ENCODE measurements around the gene RHBDL1.
"Not testable (repeated sequence)": the region's sequence is repeated elsewhere in the genome, so short reads cannot be mapped to it uniquely, and the experiment has no call there.

Gene RHBDL1

DNA sequence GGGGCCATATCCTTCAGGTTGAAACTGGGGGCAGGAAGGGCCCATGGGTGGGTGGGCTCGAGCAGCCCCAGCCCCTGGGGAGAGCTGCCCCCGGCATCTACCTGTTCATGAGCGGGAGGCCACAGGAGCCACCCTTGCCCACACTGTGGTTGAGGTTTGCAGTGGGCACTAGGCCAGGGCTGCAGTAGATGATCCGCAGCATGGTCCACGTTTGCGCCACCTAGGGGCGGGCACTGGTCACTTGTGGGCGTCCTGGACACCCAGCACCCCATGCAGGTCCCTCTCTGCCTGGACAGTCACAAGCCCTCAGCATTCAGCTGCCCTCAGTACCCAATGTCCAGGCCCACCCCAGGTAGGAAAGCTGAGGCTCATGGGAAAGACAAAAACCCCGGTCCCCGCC, 10.5 kb downstream of the RHBDL1 start:
- Histone ChIP-seq H3K79me2 (ENCODE audit: insufficient read depth, low read depth) (peaks cover 13% of the 10 kb centered on the region), H3K4me1 (ENCODE audit: low read depth, poor library complexity, severe bottlenecking) (peaks cover 4% of the 10 kb centered on the region), H3K9ac (no peak overlapping the region), H4K20me1 (ENCODE audit: insufficient read depth) (no peaks in the 10 kb centered on the region), H3K4me3 (IDR thresholded peaks at IDR 0.05; ENCODE audit: insufficient read depth, low read depth, low read length) (no peak overlapping the region), H3K27ac (no peak overlapping the region), H2AFZ (ENCODE audit: low read depth) (no peak overlapping the region), H3K4me2 (no peak overlapping the region), H3K27me3 (ENCODE audit: insufficient read depth, low read depth) (peaks cover 4% of the 10 kb centered on the region; the same call in 1 of the 2 replicates), H3K36me3 (ENCODE audit: insufficient read depth) (no peaks in the 10 kb centered on the region; the same call in 1 of the 2 replicates)
- TF ChIP-seq, protein P1, sequence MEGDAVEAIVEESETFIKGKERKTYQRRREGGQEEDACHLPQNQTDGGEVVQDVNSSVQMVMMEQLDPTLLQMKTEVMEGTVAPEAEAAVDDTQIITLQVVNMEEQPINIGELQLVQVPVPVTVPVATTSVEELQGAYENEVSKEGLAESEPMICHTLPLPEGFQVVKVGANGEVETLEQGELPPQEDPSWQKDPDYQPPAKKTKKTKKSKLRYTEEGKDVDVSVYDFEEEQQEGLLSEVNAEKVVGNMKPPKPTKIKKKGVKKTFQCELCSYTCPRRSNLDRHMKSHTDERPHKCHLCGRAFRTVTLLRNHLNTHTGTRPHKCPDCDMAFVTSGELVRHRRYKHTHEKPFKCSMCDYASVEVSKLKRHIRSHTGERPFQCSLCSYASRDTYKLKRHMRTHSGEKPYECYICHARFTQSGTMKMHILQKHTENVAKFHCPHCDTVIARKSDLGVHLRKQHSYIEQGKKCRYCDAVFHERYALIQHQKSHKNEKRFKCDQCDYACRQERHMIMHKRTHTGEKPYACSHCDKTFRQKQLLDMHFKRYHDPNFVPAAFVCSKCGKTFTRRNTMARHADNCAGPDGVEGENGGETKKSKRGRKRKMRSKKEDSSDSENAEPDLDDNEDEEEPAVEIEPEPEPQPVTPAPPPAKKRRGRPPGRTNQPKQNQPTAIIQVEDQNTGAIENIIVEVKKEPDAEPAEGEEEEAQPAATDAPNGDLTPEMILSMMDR (conservative IDR thresholded peaks at IDR 0.05; ENCODE audit: low read depth, low read length): 0 out of 2 replicates have a peak, but pooled peaks have one; percentile 30

DNA sequence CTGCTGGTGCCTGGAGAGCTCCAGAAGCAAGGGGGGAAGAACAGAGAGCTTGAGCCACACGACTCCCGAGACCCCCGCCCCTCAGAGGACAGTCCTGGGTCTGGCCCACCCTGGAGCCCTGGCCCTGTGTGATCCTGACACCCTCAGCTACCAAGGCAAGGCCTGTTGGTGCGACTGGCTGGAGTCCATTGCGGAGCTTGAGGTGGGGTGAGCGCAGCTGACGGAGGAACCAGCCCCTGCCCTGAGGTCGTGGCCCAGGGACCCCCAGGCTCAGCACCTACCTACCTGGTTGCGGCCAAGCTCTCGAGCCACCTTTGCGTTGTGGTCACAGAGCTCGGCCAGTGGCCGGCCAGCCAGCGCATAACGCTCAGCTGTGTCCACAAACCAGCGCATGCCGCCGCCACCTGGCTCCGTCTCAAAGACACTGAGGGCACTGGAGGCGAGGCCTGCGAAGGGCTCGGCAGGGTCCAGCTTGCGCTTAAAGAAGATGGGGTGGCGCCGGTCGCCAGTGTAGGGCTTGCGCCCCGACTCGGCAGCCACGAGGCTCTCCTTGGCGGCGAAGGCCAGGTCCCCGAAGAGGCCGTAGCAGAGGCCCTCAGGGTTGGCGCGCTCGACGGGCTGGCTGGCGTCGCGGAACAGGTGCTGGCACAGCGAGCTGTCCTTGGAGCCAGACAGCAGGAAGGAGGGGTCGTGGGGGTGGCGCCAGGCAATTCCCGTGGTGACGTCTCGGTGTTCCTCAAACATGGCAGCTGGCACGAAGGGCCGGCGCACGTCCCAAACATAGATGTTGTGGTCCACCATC, 11.2 kb downstream of the RHBDL1 start:
- Histone ChIP-seq H3K4me3 (IDR thresholded peaks at IDR 0.05; ENCODE audit: insufficient read depth, low read depth, low read length) (no peak overlapping the region), H3K27ac (no peak overlapping the region), H3K79me2 (ENCODE audit: insufficient read depth, low read depth) (peaks cover 6% of the 10 kb centered on the region; the same call in 1 of the 2 replicates), H3K36me3 (ENCODE audit: insufficient read depth) (no peaks in the 10 kb centered on the region; the same call in 1 of the 2 replicates), H3K9ac (no peak overlapping the region), H4K20me1 (ENCODE audit: insufficient read depth) (no peaks in the 10 kb centered on the region), H3K4me1 (ENCODE audit: low read depth, poor library complexity, severe bottlenecking) (peaks cover 4% of the 10 kb centered on the region), H3K27me3 (ENCODE audit: insufficient read depth, low read depth) (peaks cover 11% of the 10 kb centered on the region), H2AFZ (ENCODE audit: low read depth) (no peak overlapping the region), H3K4me2 (no peak overlapping the region)
- TF ChIP-seq, protein P1 (conservative IDR thresholded peaks at IDR 0.05; ENCODE audit: low read depth, low read length): no peak

DNA sequence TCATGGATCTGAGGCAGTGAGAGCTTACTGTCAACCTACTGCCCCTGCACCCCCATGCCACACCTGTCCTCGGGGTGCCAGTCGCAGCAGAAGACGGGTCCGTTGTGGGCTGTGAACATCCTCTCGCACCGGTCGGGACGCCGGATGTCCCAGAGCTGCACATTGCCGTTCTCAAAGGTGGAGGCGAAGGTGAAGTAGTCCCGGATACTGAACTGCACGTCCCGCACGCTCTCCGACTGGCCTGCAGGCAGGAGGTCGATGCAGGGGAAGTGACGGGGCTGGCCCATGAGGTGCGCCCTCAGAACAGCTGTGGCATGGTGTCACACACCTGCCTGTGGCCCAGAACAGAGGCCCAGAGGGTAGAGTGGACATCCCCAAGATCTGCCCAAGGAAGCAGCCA, 12.0 kb downstream of the RHBDL1 start:
- Histone ChIP-seq H2AFZ (ENCODE audit: low read depth) (no peak overlapping the region), H3K9ac (no peak overlapping the region), H3K36me3 (ENCODE audit: insufficient read depth) (no peaks in the 10 kb centered on the region; the same call in 1 of the 2 replicates), H4K20me1 (ENCODE audit: insufficient read depth) (no peaks in the 10 kb centered on the region), H3K4me1 (ENCODE audit: low read depth, poor library complexity, severe bottlenecking) (peaks cover 4% of the 10 kb centered on the region), H3K4me3 (IDR thresholded peaks at IDR 0.05; ENCODE audit: insufficient read depth, low read depth, low read length) (no peak overlapping the region), H3K27ac (no peak overlapping the region), H3K27me3 (ENCODE audit: insufficient read depth, low read depth) (peaks cover 19% of the 10 kb centered on the region), H3K79me2 (ENCODE audit: insufficient read depth, low read depth) (no peaks in the 10 kb centered on the region), H3K4me2 (no peak overlapping the region)
- TF ChIP-seq, protein P1 (conservative IDR thresholded peaks at IDR 0.05; ENCODE audit: low read depth, low read length): no peak

DNA sequence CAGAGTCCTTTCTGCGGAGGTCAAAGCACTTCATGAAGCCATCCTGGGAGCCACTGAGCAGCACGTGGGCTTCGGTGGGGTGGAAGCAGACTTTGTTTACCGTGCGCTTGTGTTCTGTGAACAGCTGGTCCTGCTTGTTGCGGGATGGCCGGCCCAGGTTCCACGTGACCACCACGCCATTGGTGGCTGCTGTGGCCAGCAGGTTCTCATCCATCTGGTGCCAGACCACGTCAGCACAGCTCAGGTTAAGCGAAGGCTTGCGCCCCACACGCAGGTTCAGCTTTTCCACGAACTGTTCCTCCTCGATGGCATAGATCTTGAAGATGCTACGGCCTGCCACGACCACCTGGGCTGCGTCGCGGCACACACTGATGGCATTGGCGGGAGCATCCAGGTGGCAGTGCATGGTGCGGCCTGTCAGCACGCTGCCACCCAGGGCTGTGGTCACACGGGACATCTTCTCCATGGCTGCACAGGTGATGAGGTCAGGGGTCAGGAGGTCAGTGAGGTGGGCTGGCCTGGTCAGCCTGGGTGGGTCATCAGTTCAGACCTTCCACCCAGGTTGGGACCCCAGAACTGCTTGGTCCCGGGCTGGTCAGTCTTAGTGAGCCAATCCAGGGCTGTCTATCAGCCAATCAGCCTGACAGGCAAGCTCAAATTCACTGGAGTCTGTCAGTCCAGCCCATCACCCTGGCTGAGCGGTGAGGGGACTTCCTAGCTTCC, 13.9 kb downstream of the RHBDL1 start:
- Histone ChIP-seq H2AFZ (ENCODE audit: low read depth) (peak overlapping the region; percentile 70), H3K4me3 (IDR thresholded peaks at IDR 0.05; ENCODE audit: insufficient read depth, low read depth, low read length) (no peak overlapping the region), H3K27me3 (ENCODE audit: insufficient read depth, low read depth) (peaks cover 31% of the 10 kb centered on the region), H4K20me1 (ENCODE audit: insufficient read depth) (no peaks in the 10 kb centered on the region), H3K27ac (no peak overlapping the region), H3K4me1 (ENCODE audit: low read depth, poor library complexity, severe bottlenecking) (peaks cover 4% of the 10 kb centered on the region), H3K9ac (peak overlapping the region; percentile 55; the same call in 1 of the 2 replicates), H3K36me3 (ENCODE audit: insufficient read depth) (no peaks in the 10 kb centered on the region), H3K4me2 (peak overlapping the region; percentile 97), H3K79me2 (ENCODE audit: insufficient read depth, low read depth) (no peaks in the 10 kb centered on the region)
- TF ChIP-seq, protein P1 (conservative IDR thresholded peaks at IDR 0.05; ENCODE audit: low read depth, low read length): no peak

DNA sequence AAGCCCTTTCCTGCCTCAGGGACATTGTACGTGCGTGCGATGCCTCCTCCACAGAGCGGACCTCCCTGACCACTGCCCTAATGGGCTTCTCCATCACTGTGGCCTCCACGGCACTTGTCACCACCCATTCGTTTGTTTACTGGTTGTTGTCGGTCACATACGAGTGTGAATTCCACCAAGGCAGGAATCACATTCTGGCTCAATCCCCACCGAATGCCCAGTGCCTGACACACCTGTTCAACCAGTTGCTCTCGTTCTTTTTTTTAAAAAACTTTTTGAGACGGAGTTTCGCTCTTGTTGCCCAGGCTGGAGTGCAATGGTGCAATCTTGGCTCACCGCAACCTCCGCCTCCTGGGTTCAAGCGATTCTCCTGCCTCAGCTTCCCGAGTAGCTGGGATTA, 15.8 kb downstream of the RHBDL1 start:
- H3K79me2 ChIP-seq (ENCODE audit: insufficient read depth, low read depth); H3K27ac ChIP-seq; H3K4me3 ChIP-seq (IDR thresholded peaks at IDR 0.05; ENCODE audit: insufficient read depth, low read depth, low read length); H3K9ac ChIP-seq; H3K36me3 ChIP-seq (ENCODE audit: insufficient read depth); H3K4me1 ChIP-seq (ENCODE audit: low read depth, poor library complexity, severe bottlenecking); H4K20me1 ChIP-seq (ENCODE audit: insufficient read depth); H3K4me2 ChIP-seq; H2AFZ ChIP-seq (ENCODE audit: low read depth): not testable (repeated sequence)
- H3K27me3 ChIP-seq (ENCODE audit: insufficient read depth, low read depth): peaks cover 42% of the 10 kb centered on the region

Measured in KMS-11 (cell line).